HG02798 (cell line): ENCODE data around the gene GMCL1.
"Not testable (repeated sequence)": the region's sequence is repeated elsewhere in the genome, so short reads cannot be mapped to it uniquely, and the experiment has no call there.

Experiments used
- ATAC-seq: cut with Tn5 transposase; IDR thresholded peaks from one replicate; pipeline ENCODE4 v1.9.1; 2021; ENCODE audit warnings: mild to moderate bottlenecking; ENCODE audit not compliant: unreplicated experiment, poor library complexity

Gene GMCL1

GRCh38 chr2:69846182-69847067 is 17.0 kb downstream of the GMCL1 start:
- no peak for ATAC-seq

GRCh38 chr2:69847068-69847828 is 17.8 kb downstream of the GMCL1 start:
- ATAC-seq: no peak

GRCh38 chr2:69848186-69848790 is 18.8 kb downstream of the GMCL1 start:
- no peak for ATAC-seq

- ATAC-seq: no peak
These were observed 28.8 kb downstream of the GMCL1 start for GRCh38 chr2:69858261-69858660.

- ATAC-seq: no peak
These were observed 33.8 kb downstream of the GMCL1 start for GRCh38 chr2:69863298-69863697.

GRCh38 chr2:69888451-69888850 is 59.0 kb downstream of the GMCL1 start:
- no peak for ATAC-seq

GRCh38 chr2:69889302-69889701 is 59.8 kb downstream of the GMCL1 start:
- no peak for ATAC-seq

- ATAC-seq: no peak
These were observed 61.4 kb downstream of the GMCL1 start for GRCh38 chr2:69890881-69891280.

GRCh38 chr2:69892838-69893424 is 63.5 kb downstream of the GMCL1 start:
- not testable (repeated sequence) for ATAC-seq

- ATAC-seq: peak; percentile 85
These were observed 64.5 kb downstream of the GMCL1 start, which contains the start of gene SNRNP27 for GRCh38 chr2:69893684-69894551. SNRNP27 (plus strand) TSS chr2:69893956; CDS start chr2:69893985, 29 bp downstream.

GRCh38 chr2:69894737-69895136 is 65.3 kb downstream of the GMCL1 start:
- not testable (repeated sequence) for ATAC-seq

GRCh38 chr2:69902213-69902922 is 72.9 kb downstream of the GMCL1 start:
- ATAC-seq: no peak

GRCh38 chr2:69907216-69907615 is 77.8 kb downstream of the GMCL1 start:
- no peak for ATAC-seq

GRCh38 chr2:69911985-69912563 is 82.6 kb downstream of the GMCL1 start:
- no peak for ATAC-seq

- peak; percentile 91 for ATAC-seq
These were observed 84.9 kb downstream of the GMCL1 start for GRCh38 chr2:69914164-69914949.

GRCh38 chr2:69914950-69915945 is 85.8 kb downstream of the GMCL1 start, which contains the start of gene MXD1:
MXD1 (plus strand) TSS chr2:69915109; CDS start chr2:69915331, 222 bp downstream.
- peak; percentile 0 for ATAC-seq

GRCh38 chr2:69916106-69916505 is 86.6 kb downstream of the GMCL1 start:
- ATAC-seq: no peak
